HCT116 (cell line): Measurements from ENCODE around the gene CPLX4.

Experiments used
- CBX3 ChIP-seq: IDR thresholded peaks from 2 replicates; pipeline ENCODE4 v1.6.1; 2012; ENCODE audit warnings: low read depth
- ELF1 ChIP-seq: IDR thresholded peaks from 2 replicates; pipeline ENCODE4 v1.6.1; 2012; ENCODE audit warnings: low read depth, borderline replicate concordance
- POLR2A ChIP-seq: IDR thresholded peaks from 2 replicates; pipeline ENCODE4 v1.7.0; 2011; ENCODE audit warnings: borderline replicate concordance; ENCODE audit not compliant: insufficient read depth, insufficient read length; ENCODE audit errors: extremely low read depth
- POLR2AphosphoS5 ChIP-seq: IDR thresholded peaks from 2 replicates; pipeline ENCODE4 v1.6.1; 2011; ENCODE audit warnings: mild to moderate bottlenecking, low read depth, low read length, moderate library complexity
- RAD21 ChIP-seq: IDR thresholded peaks from 2 replicates; pipeline ENCODE4 v1.6.1; 2012; ENCODE audit warnings: low read depth, mild to moderate bottlenecking
- SIN3A ChIP-seq: IDR thresholded peaks from 2 replicates; pipeline ENCODE4 v1.6.1; 2012; ENCODE audit warnings: low read depth
- SRF ChIP-seq: IDR thresholded peaks from 2 replicates; pipeline ENCODE4 v1.6.1; 2012; ENCODE audit warnings: low read depth
- ZNF274 ChIP-seq: fragments of 200-500 bp; sonication (Bioruptor generic); IDR thresholded peaks from 2 replicates; pipeline ENCODE4 v1.6.1; 2014; ENCODE audit warnings: mild to moderate bottlenecking, low read depth, low read length, inconsistent platforms
- TF ChIP-seq, protein P1 (sequence below), 3 experiments: fragments of 200-600 bp in 1 of 3; sonication (generic) in 1 of 3; IDR thresholded peaks in 2 of 3; conservative IDR thresholded peaks in 1 of 3; 2 replicates each; pipeline ENCODE4 v1.5.1; 2012 to 2017; ENCODE audit warnings: low read depth in 2 of 3, low read length in 2 of 3, antibody characterized with exemption in 1 of 3, borderline replicate concordance in 1 of 3, control low read depth in 1 of 3, mild to moderate bottlenecking in 1 of 3, mixed read lengths in 1 of 3, mixed run types in 1 of 3, moderate library complexity in 1 of 3; ENCODE audit not compliant: insufficient read depth in 1 of 3
- TF ChIP-seq, protein P2 (sequence below): IDR thresholded peaks from 2 replicates; pipeline ENCODE4 v1.6.1; 2012
- TF ChIP-seq, protein P3 (sequence below): IDR thresholded peaks from 2 replicates; pipeline ENCODE4 v1.6.1; 2012
- TF ChIP-seq, protein P4 (sequence below): IDR thresholded peaks from 2 replicates; pipeline ENCODE4 v1.6.1; 2012; ENCODE audit warnings: low read depth

DNA sequence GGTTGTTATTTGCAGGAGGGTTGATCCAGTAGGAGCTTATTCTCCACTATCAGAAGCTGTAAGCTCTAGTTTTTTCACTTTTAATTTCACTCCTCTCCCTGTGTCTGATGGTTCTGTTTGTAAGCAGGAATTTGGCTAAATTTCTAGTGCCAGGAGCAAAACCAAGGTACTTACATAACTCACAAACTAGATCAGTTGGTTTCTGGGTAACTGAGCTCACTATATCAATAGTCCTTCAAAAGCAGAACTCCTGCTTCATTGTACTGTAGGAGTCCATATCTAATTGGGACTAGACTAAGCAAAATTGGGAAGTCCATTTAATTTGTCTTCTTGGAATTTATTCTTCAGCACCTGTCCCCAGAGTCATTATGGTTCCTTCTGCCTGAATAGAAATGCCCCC, 25.1 kb downstream of the CPLX4 start:
- TF ChIP-seq, protein P1, sequence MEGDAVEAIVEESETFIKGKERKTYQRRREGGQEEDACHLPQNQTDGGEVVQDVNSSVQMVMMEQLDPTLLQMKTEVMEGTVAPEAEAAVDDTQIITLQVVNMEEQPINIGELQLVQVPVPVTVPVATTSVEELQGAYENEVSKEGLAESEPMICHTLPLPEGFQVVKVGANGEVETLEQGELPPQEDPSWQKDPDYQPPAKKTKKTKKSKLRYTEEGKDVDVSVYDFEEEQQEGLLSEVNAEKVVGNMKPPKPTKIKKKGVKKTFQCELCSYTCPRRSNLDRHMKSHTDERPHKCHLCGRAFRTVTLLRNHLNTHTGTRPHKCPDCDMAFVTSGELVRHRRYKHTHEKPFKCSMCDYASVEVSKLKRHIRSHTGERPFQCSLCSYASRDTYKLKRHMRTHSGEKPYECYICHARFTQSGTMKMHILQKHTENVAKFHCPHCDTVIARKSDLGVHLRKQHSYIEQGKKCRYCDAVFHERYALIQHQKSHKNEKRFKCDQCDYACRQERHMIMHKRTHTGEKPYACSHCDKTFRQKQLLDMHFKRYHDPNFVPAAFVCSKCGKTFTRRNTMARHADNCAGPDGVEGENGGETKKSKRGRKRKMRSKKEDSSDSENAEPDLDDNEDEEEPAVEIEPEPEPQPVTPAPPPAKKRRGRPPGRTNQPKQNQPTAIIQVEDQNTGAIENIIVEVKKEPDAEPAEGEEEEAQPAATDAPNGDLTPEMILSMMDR (IDR thresholded peaks at IDR 0.05 in 2 of 3, conservative IDR thresholded peaks at IDR 0.05 in 1 of 3; ENCODE audit: borderline replicate concordance in 1 of 3, insufficient read depth in 1 of 3, low read depth in 2 of 3, low read length in 2 of 3), result no peak
- TF ChIP-seq, protein P2, sequence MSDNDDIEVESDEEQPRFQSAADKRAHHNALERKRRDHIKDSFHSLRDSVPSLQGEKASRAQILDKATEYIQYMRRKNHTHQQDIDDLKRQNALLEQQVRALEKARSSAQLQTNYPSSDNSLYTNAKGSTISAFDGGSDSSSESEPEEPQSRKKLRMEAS, result no peak
- TF ChIP-seq ZNF274 (no peak), POLR2A (no peak), CBX3 (no peak), ELF1 (no peak), RAD21 (no peak), SRF (no peak), SIN3A (no peak), POLR2AphosphoS5 (no peak)
- TF ChIP-seq, protein P3, sequence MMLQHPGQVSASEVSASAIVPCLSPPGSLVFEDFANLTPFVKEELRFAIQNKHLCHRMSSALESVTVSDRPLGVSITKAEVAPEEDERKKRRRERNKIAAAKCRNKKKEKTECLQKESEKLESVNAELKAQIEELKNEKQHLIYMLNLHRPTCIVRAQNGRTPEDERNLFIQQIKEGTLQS, result no peak
- TF ChIP-seq, protein P4, sequence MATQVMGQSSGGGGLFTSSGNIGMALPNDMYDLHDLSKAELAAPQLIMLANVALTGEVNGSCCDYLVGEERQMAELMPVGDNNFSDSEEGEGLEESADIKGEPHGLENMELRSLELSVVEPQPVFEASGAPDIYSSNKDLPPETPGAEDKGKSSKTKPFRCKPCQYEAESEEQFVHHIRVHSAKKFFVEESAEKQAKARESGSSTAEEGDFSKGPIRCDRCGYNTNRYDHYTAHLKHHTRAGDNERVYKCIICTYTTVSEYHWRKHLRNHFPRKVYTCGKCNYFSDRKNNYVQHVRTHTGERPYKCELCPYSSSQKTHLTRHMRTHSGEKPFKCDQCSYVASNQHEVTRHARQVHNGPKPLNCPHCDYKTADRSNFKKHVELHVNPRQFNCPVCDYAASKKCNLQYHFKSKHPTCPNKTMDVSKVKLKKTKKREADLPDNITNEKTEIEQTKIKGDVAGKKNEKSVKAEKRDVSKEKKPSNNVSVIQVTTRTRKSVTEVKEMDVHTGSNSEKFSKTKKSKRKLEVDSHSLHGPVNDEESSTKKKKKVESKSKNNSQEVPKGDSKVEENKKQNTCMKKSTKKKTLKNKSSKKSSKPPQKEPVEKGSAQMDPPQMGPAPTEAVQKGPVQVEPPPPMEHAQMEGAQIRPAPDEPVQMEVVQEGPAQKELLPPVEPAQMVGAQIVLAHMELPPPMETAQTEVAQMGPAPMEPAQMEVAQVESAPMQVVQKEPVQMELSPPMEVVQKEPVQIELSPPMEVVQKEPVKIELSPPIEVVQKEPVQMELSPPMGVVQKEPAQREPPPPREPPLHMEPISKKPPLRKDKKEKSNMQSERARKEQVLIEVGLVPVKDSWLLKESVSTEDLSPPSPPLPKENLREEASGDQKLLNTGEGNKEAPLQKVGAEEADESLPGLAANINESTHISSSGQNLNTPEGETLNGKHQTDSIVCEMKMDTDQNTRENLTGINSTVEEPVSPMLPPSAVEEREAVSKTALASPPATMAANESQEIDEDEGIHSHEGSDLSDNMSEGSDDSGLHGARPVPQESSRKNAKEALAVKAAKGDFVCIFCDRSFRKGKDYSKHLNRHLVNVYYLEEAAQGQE, result no peak
